CD14-positive monocyte (primary cell): ENCODE data around the gene STK33. TPM values are rescaled to one million over a fixed set of nuclear protein-coding genes. Genes with fewer than 3 reads are reported as not detected.

Experiments used
- DNase-seq, 3 donors: peaks; one replicate each; pipeline ENCODE4 v3.0.0-alpha.2; 2011 to 2022
- H2AFZ ChIP-seq: 2 replicates; pipeline ENCODE4 v1.6.0; 2012; ENCODE audit warnings: mild to moderate bottlenecking, low read depth, low read length, inconsistent platforms; ENCODE audit not compliant: insufficient read depth, poor library complexity, severe bottlenecking
- H3K27ac ChIP-seq, 2 donors: 1 replicate in 1 of 2; 2 replicates in 1 of 2; pipeline ENCODE4 v1.5.1; 2012 to 2013; ENCODE audit warnings: low read length in 2 of 2, control low read depth in 1 of 2, inconsistent platforms in 1 of 2, low read depth in 1 of 2, mild to moderate bottlenecking in 1 of 2
- H3K27me3 ChIP-seq, 2 donors: one replicate each; pipeline versions ENCODE4 v1.6.0 to v1.6.1; 2011 to 2013; ENCODE audit warnings: low read length in 2 of 2; ENCODE audit not compliant: control insufficient read depth in 2 of 2, insufficient read depth in 2 of 2
- H3K36me3 ChIP-seq, 2 donors: replicated peaks in 1 of 2; 1 replicate in 1 of 2; 2 replicates in 1 of 2; pipeline versions ENCODE4 v1.5.1 to v1.6.1; 2012 to 2013; ENCODE audit warnings: low read length in 2 of 2, control low read depth in 1 of 2, inconsistent platforms in 1 of 2, mild to moderate bottlenecking in 1 of 2; ENCODE audit not compliant: insufficient read depth in 2 of 2, control insufficient read depth in 1 of 2
- H3K4me1 ChIP-seq, 2 donors: 1 replicate in 1 of 2; 2 replicates in 1 of 2; pipeline versions ENCODE4 v1.5.1 to v1.6.1; 2012 to 2013; ENCODE audit warnings: low read length in 2 of 2, control low read depth in 1 of 2, inconsistent platforms in 1 of 2, mild to moderate bottlenecking in 1 of 2, moderate library complexity in 1 of 2; ENCODE audit not compliant: insufficient read depth in 2 of 2, control insufficient read depth in 1 of 2
- H3K4me2 ChIP-seq: replicated peaks from 2 replicates; pipeline ENCODE3; 2012; ENCODE audit warnings: low read length, moderate library complexity, mild to moderate bottlenecking; ENCODE audit not compliant: poor library complexity, severe bottlenecking; ENCODE audit errors: extremely low read depth
- H3K4me3 ChIP-seq, 3 experiments: fragments of 200-600 bp in 1 of 3; sonication (generic) in 1 of 3; replicated peaks in 1 of 3; 1 replicate in 2 of 3; 2 replicates in 1 of 3; pipeline ENCODE4 v1.5.1; 2011 to 2013; ENCODE audit warnings: low read length in 3 of 3, mild to moderate bottlenecking in 3 of 3, control low read depth in 2 of 3, low read depth in 2 of 3, inconsistent platforms in 1 of 3, moderate library complexity in 1 of 3
- H3K79me2 ChIP-seq: 2 replicates; pipeline ENCODE4 v1.6.0; 2012; ENCODE audit warnings: mild to moderate bottlenecking, control low read depth, inconsistent platforms, low read length, moderate library complexity; ENCODE audit not compliant: insufficient read depth
- H3K9ac ChIP-seq: 2 replicates; pipeline ENCODE4 v1.6.0; 2017; ENCODE audit warnings: low read length, mild to moderate bottlenecking; ENCODE audit not compliant: insufficient read depth, poor library complexity, severe bottlenecking
- H3K9me3 ChIP-seq, 2 donors: replicated peaks in 1 of 2; 1 replicate in 1 of 2; 2 replicates in 1 of 2; pipeline versions ENCODE4 v1.5.1 to v1.6.1; 2012 to 2013; ENCODE audit warnings: low read length in 2 of 2, control low read depth in 1 of 2; ENCODE audit not compliant: control insufficient read depth in 1 of 2, insufficient read depth in 1 of 2
- H4K20me1 ChIP-seq: 2 replicates; pipeline ENCODE4 v1.6.0; 2012; ENCODE audit warnings: mild to moderate bottlenecking, low read length, control low read depth, moderate library complexity; ENCODE audit not compliant: insufficient read depth
- H3K27ac Mint-ChIP-seq, 7 donors: one replicate each; pipeline ENCODE4 v1.8.0; 2020; ENCODE audit warnings: mild to moderate bottlenecking in 7 of 7, mixed read lengths in 7 of 7, moderate library complexity in 6 of 7, inconsistent platforms in 2 of 7
- H3K27me3 Mint-ChIP-seq, 3 donors: one replicate each; pipeline ENCODE4 v1.8.0; 2021 to 2022; ENCODE audit warnings: low read depth in 3 of 3, mild to moderate bottlenecking in 3 of 3, mixed read lengths in 3 of 3, moderate library complexity in 3 of 3, inconsistent platforms in 1 of 3
- H3K36me3 Mint-ChIP-seq, 2 donors: one replicate each; pipeline ENCODE4 v1.8.0; 2020; ENCODE audit warnings: mixed read lengths in 2 of 2, inconsistent platforms in 1 of 2, mild to moderate bottlenecking in 1 of 2
- H3K4me1 Mint-ChIP-seq: one replicate; pipeline ENCODE4 v1.8.0; 2020; ENCODE audit warnings: mild to moderate bottlenecking, mixed read lengths
- H3K4me3 Mint-ChIP-seq, 2 donors: one replicate each; pipeline ENCODE4 v1.8.0; 2020; ENCODE audit warnings: mild to moderate bottlenecking in 2 of 2, mixed read lengths in 2 of 2, moderate library complexity in 1 of 2
- H3K9me3 Mint-ChIP-seq, 7 donors: one replicate each; pipeline ENCODE4 v1.8.0; 2020 to 2022; ENCODE audit warnings: mixed read lengths in 7 of 7, mild to moderate bottlenecking in 6 of 7, moderate library complexity in 6 of 7, inconsistent platforms in 2 of 7
- CTCF ChIP-seq: fragments of 200-600 bp; IDR thresholded peaks from one replicate; pipeline ENCODE4 v1.8.0; 2022; ENCODE audit warnings: antibody characterized with exemption, mild to moderate bottlenecking
- WGBS: methylation state at CpG from one replicate; pipeline ENCODE4 v1.1.5; 2013; ENCODE audit warnings: missing lambda C conversion rate; ENCODE audit not compliant: insufficient coverage; 5-methylcytosine and 5-hydroxymethylcytosine counted together
- intact Hi-C, 2 donors: fragments of 100-400 bp; cut with micrococcal nuclease; formaldehyde crosslinking; loops; one replicate each; pipeline versions ENCODE4 v1.15.0 to v1.15.1; 2023
- polyA plus RNA-seq, 3 donors: library from polyadenylated mRNA; depleted of rRNA in 1 of 3; unstranded in 2 of 3; stranded (reverse) in 1 of 3; fragments of 300-500 nt in 2 of 3; fragments of >200 nt in 1 of 3; fragmentation: Illumina TruSeq in 2 of 3; gene quantifications; 1 replicate in 2 of 3; 2 replicates in 1 of 3; pipeline ENCODE4 v1.2.3, GENCODE V29; 2012 to 2021

Gene STK33
- polyA plus RNA-seq, 3 donors: not detected

DNA sequence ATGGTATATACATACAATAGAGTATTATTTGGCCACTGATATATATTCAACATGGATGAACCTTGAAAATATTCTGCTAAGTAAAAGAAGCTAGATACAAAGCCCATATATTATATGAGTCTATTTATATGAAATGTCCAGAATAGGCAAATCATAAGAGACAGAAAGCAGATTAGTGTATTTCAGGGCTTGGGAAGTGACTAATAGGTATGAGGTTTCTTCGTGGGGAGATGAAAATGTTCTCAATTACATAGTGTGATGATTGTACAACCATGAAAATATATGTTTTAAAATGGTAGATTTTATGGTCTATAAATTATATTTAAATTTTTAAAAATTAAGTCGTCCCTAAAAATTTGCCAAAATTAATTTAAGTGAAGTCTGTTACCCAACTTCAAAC is 92.2 kb downstream of the STK33 start:
- H3K4me3 ChIP-seq: no peak overlapping the region
- H2AFZ ChIP-seq: no peak overlapping the region
- no peak overlapping the region for H3K27ac ChIP-seq
- no peak overlapping the region for H3K9ac ChIP-seq
- H3K36me3 ChIP-seq: no peaks in the 10 kb centered on the region
- no peaks in the 10 kb centered on the region for H4K20me1 ChIP-seq
- Mint-ChIP-seq H3K4me3 (no peak overlapping the region), H3K27me3 (no peaks in the 10 kb centered on the region), H3K36me3 (no peaks in the 10 kb centered on the region), H3K27ac (no peak overlapping the region), H3K9me3 (peaks cover 3 to 14% (median 8%) of the 10 kb centered on the region in 7 donors), H3K4me1 (no peaks in the 10 kb centered on the region)
- no peak for DNase-seq
- H3K9me3 ChIP-seq: peaks cover 0 to 4% of the 10 kb centered on the region in 2 donors
- no peaks in the 10 kb centered on the region for H3K79me2 ChIP-seq
- intact Hi-C loops: no loop called here
- no peaks in the 10 kb centered on the region for H3K4me1 ChIP-seq
- TF ChIP-seq CTCF: no peak
- no CpG with 5 or more reads among the region's 2 CpGs for WGBS
- H3K4me2 ChIP-seq: no peak overlapping the region
- H3K27me3 ChIP-seq: no peaks in the 10 kb centered on the region

GRCh38 chr11:8488395-8488794 is 105.6 kb downstream of the STK33 start:
- no peak overlapping the region for H2AFZ ChIP-seq
- Mint-ChIP-seq H3K27ac (no peak overlapping the region), H3K36me3 (no peaks in the 10 kb centered on the region), H3K4me3 (no peak overlapping the region), H3K4me1 (no peaks in the 10 kb centered on the region), H3K27me3 (no peaks in the 10 kb centered on the region), H3K9me3 (peaks cover 6 to 30% (median 11%) of the 10 kb centered on the region in 7 donors)
- no peaks in the 10 kb centered on the region for H3K36me3 ChIP-seq
- no peaks in the 10 kb centered on the region for H4K20me1 ChIP-seq
- intact Hi-C loops: no loop called here
- no peak overlapping the region for H3K4me3 ChIP-seq
- H3K4me2 ChIP-seq: no peak overlapping the region
- no CpG with 5 or more reads among the region's 1 CpG for WGBS
- H3K4me1 ChIP-seq: no peaks in the 10 kb centered on the region
- no peaks in the 10 kb centered on the region for H3K27me3 ChIP-seq
- TF ChIP-seq CTCF: no peak
- no peaks in the 10 kb centered on the region for H3K79me2 ChIP-seq
- no peak for DNase-seq
- peaks cover 10 to 11% of the 10 kb centered on the region in 2 donors for H3K9me3 ChIP-seq
- no peak overlapping the region for H3K9ac ChIP-seq
- no peak overlapping the region for H3K27ac ChIP-seq
